Stimulated activated effector memory CD8-positive, alpha-beta T cell treated with anti-CD3 and anti-CD28 coated beads, Interleukin-12 subunit alpha, Interleukin-12 subunit beta, amount 100 ng/mL, for 72 hours (primary cell): ENCODE results near the gene FUT8.
"Not testable (repeated sequence)": the region's sequence is repeated elsewhere in the genome, so short reads cannot be mapped to it uniquely, and the experiment has no call there.

Experiments used
- ATAC-seq: fragments of 150-1000 bp; cut with Tn5 transposase; 2 replicates; pipeline ENCODE4 v1.10.0; 2021
- DNase-seq, 2 donors: peaks; one replicate each; pipeline ENCODE4 v3.0.0; 2021 to 2022; ENCODE audit warnings: low spot score in 2 of 2
- H3K27ac Mint-ChIP-seq: one replicate; pipeline ENCODE4 v1.8.0; 2022; ENCODE audit warnings: mild to moderate bottlenecking, mixed read lengths
- H3K36me3 Mint-ChIP-seq: one replicate; pipeline ENCODE4 v1.8.0; 2022; ENCODE audit warnings: mild to moderate bottlenecking, mixed read lengths
- H3K4me1 Mint-ChIP-seq: one replicate; pipeline ENCODE4 v1.8.0; 2022; ENCODE audit warnings: mixed read lengths
- H3K4me3 Mint-ChIP-seq: one replicate; pipeline ENCODE4 v1.8.0; 2022; ENCODE audit warnings: mild to moderate bottlenecking, mixed read lengths
- H3K9me3 Mint-ChIP-seq: one replicate; pipeline ENCODE4 v1.8.0; 2022; ENCODE audit warnings: mixed read lengths

Gene FUT8

GRCh38 chr14:65676361-65677014, 264.0 kb downstream of the FUT8 start:
- Mint-ChIP-seq H3K4me1 (no peaks in the 10 kb centered on the region), H3K36me3 (no peaks in the 10 kb centered on the region), H3K27ac (no peak overlapping the region), H3K4me3 (no peak overlapping the region), H3K9me3 (no peaks in the 10 kb centered on the region)
- DNase-seq: no peak
- no peak for ATAC-seq

GRCh38 chr14:65685572-65685971, 273.0 kb downstream of the FUT8 start:
- Mint-ChIP-seq H3K36me3 (no peaks in the 10 kb centered on the region), H3K4me3 (no peak overlapping the region), H3K4me1 (no peaks in the 10 kb centered on the region), H3K9me3 (peaks cover 2% of the 10 kb centered on the region), H3K27ac (no peak overlapping the region)
- ATAC-seq (no peak), DNase-seq (no peak)

GRCh38 chr14:65686761-65687160, 274.2 kb downstream of the FUT8 start:
- Mint-ChIP-seq H3K4me3 (no peak overlapping the region), H3K4me1 (no peaks in the 10 kb centered on the region), H3K27ac (no peak overlapping the region), H3K36me3 (no peaks in the 10 kb centered on the region), H3K9me3 (peaks cover 2% of the 10 kb centered on the region)
- ATAC-seq (no peak), DNase-seq (no peak)

- Mint-ChIP-seq H3K9me3 (peaks cover 2% of the 10 kb centered on the region), H3K36me3 (no peaks in the 10 kb centered on the region), H3K27ac (no peak overlapping the region), H3K4me3 (no peak overlapping the region), H3K4me1 (no peaks in the 10 kb centered on the region)
- ATAC-seq (no peak), DNase-seq (no peak)
Observed at GRCh38 chr14:65689070-65689469, 276.5 kb downstream of the FUT8 start.

- not testable (repeated sequence) for H3K36me3 Mint-ChIP-seq, ATAC-seq, DNase-seq, H3K4me3 Mint-ChIP-seq, H3K27ac Mint-ChIP-seq, H3K9me3 Mint-ChIP-seq, H3K4me1 Mint-ChIP-seq
Observed at GRCh38 chr14:65692566-65692965, 280.0 kb downstream of the FUT8 start.

GRCh38 chr14:65696801-65697200, 284.3 kb downstream of the FUT8 start:
- no peak overlapping the region for H3K4me3 Mint-ChIP-seq
- H3K9me3 Mint-ChIP-seq: no peaks in the 10 kb centered on the region
- DNase-seq: no peak
- no peak overlapping the region for H3K27ac Mint-ChIP-seq
- no peaks in the 10 kb centered on the region for H3K36me3 Mint-ChIP-seq
- no peak for ATAC-seq
- no peaks in the 10 kb centered on the region for H3K4me1 Mint-ChIP-seq

- Mint-ChIP-seq H3K4me3 (no peak overlapping the region), H3K27ac (no peak overlapping the region), H3K4me1 (no peaks in the 10 kb centered on the region), H3K9me3 (peaks cover 3% of the 10 kb centered on the region), H3K36me3 (peaks cover 6% of the 10 kb centered on the region)
- DNase-seq (no peak), ATAC-seq (no peak)
Observed at GRCh38 chr14:65703521-65703920, 291.0 kb downstream of the FUT8 start.

GRCh38 chr14:65703996-65704395, 291.5 kb downstream of the FUT8 start:
- no peaks in the 10 kb centered on the region for H3K4me1 Mint-ChIP-seq
- peaks cover 3% of the 10 kb centered on the region for H3K9me3 Mint-ChIP-seq
- H3K27ac Mint-ChIP-seq: no peak overlapping the region
- DNase-seq (no peak), ATAC-seq (no peak)
- H3K36me3 Mint-ChIP-seq: peaks cover 6% of the 10 kb centered on the region
- no peak overlapping the region for H3K4me3 Mint-ChIP-seq

GRCh38 chr14:65704437-65704836, 291.9 kb downstream of the FUT8 start:
- peaks cover 6% of the 10 kb centered on the region for H3K36me3 Mint-ChIP-seq
- no peak overlapping the region for H3K27ac Mint-ChIP-seq
- DNase-seq (no peak), ATAC-seq (no peak)
- H3K4me1 Mint-ChIP-seq: no peaks in the 10 kb centered on the region
- peak overlapping the region; percentile 7 for H3K4me3 Mint-ChIP-seq
- H3K9me3 Mint-ChIP-seq: peaks cover 5% of the 10 kb centered on the region

GRCh38 chr14:65704850-65705249, 292.3 kb downstream of the FUT8 start:
- peak overlapping the region; percentile 82 for H3K27ac Mint-ChIP-seq
- no peaks in the 10 kb centered on the region for H3K4me1 Mint-ChIP-seq
- ATAC-seq: peak; percentile 99
- peak in 1 of 2 donors; percentile 59 for DNase-seq
- H3K9me3 Mint-ChIP-seq: peaks cover 5% of the 10 kb centered on the region
- H3K4me3 Mint-ChIP-seq: peak overlapping the region; percentile 7
- peaks cover 6% of the 10 kb centered on the region for H3K36me3 Mint-ChIP-seq

GRCh38 chr14:65709576-65709975, 297.0 kb downstream of the FUT8 start:
- Mint-ChIP-seq H3K27ac (no peak overlapping the region), H3K4me1 (no peaks in the 10 kb centered on the region), H3K4me3 (no peak overlapping the region), H3K36me3 (peaks cover 6% of the 10 kb centered on the region), H3K9me3 (peaks cover 5% of the 10 kb centered on the region)
- no peak for DNase-seq
- ATAC-seq: no peak

- H3K9me3 Mint-ChIP-seq, H3K36me3 Mint-ChIP-seq, ATAC-seq, DNase-seq, H3K27ac Mint-ChIP-seq, H3K4me3 Mint-ChIP-seq: not testable (repeated sequence)
- peaks cover 24% of the 10 kb centered on the region for H3K4me1 Mint-ChIP-seq
Observed at GRCh38 chr14:65716813-65717212, 304.3 kb downstream of the FUT8 start.

- H3K9me3 Mint-ChIP-seq, H3K27ac Mint-ChIP-seq, DNase-seq, ATAC-seq, H3K4me3 Mint-ChIP-seq, H3K36me3 Mint-ChIP-seq: not testable (repeated sequence)
- H3K4me1 Mint-ChIP-seq: peaks cover 30% of the 10 kb centered on the region
Observed at GRCh38 chr14:65717384-65717915, 304.9 kb downstream of the FUT8 start.

GRCh38 chr14:65718629-65719028, 306.1 kb downstream of the FUT8 start:
- H3K27ac Mint-ChIP-seq: no peak overlapping the region
- no peak for ATAC-seq
- H3K4me3 Mint-ChIP-seq: no peak overlapping the region
- peaks cover 10% of the 10 kb centered on the region for H3K9me3 Mint-ChIP-seq
- H3K36me3 Mint-ChIP-seq: peaks cover 4% of the 10 kb centered on the region
- peaks cover 37% of the 10 kb centered on the region for H3K4me1 Mint-ChIP-seq
- no peak for DNase-seq

- H3K4me1 Mint-ChIP-seq: peaks cover 37% of the 10 kb centered on the region
- H3K36me3 Mint-ChIP-seq: peaks cover 19% of the 10 kb centered on the region
- DNase-seq (no peak), ATAC-seq (no peak)
- H3K9me3 Mint-ChIP-seq: peaks cover 10% of the 10 kb centered on the region
- H3K27ac Mint-ChIP-seq: no peak overlapping the region
- no peak overlapping the region for H3K4me3 Mint-ChIP-seq
Observed at GRCh38 chr14:65720171-65720570, 307.6 kb downstream of the FUT8 start.

- Mint-ChIP-seq H3K27ac (no peak overlapping the region), H3K36me3 (peaks cover 25% of the 10 kb centered on the region)
- no peak for ATAC-seq
Observed at GRCh38 chr14:65720743-65721142, 308.2 kb downstream of the FUT8 start.

More at GRCh38 chr14:65720743-65721142, 308.2 kb downstream of the FUT8 start:
- DNase-seq: no peak
- Mint-ChIP-seq H3K4me3 (no peak overlapping the region), H3K4me1 (peaks cover 37% of the 10 kb centered on the region), H3K9me3 (peaks cover 10% of the 10 kb centered on the region)
